ENCODE data around the gene C2orf66. TPM values are rescaled to one million over a fixed set of nuclear protein-coding genes. Genes with fewer than 3 reads are reported as not detected.

The C2orf66 gene
- under 1 TPM in 3 of 4 donors, not detected in 1; 0.35 to 0.44 (median 0.37) TPM for polyA plus RNA-seq (ENCODE audit: insufficient read length in 4 of 4)

DNA sequence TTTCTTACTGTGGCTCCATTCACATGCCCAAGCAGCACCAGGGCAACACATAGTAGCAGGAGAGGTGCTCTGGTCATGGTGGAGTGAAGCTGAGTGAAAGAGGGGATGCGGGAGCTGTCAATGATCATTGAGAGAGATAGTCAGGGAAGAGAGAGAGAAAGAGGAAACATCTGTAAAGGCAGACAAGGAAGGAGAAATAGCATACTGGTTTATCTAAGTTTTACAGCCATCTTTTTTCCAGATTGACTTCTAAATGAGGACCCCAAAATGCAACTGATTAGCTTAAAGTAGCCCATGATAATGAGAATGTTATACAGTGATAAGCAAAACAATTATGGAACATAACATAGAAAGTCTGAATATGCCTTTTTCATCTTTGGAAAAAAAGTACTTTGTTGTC, at the start of gene C2orf66:
C2orf66 (minus strand) TSS at position 96 of the 400 bp plus-strand sequence; CDS start at position 77, 19 bp downstream.
- DNase-seq (ENCODE audit: low read depth in 4 of 4, low spot score in 3 of 4) = no peak

DNA sequence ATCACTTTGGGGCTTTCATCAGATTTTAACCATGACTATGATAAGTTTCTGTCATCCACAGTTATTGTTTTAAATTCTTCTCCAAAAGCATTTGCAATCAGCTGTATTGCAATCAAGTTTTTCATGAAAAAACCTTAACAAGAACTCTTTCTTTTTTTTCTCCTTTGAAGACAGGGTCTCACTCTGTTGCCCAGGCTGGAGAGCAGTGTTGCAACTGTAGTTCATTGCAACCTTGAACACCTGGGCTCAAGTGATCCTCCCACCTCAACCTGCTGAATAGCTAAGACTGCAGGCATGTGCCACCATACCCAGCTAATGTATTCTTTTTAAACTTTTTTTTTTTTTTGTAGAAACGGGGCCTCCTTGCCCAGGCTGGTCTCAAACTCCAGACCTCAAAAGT, 45.5 kb upstream of the C2orf66 start:
- no peak for DNase-seq (ENCODE audit: low read depth in 4 of 4, low spot score in 3 of 4)

- DNase-seq (ENCODE audit: low read depth in 4 of 4, low spot score in 3 of 4) = no peak
These were observed 44.3 kb upstream of the C2orf66 start for GRCh38 chr2:196853301-196854087.

DNA sequence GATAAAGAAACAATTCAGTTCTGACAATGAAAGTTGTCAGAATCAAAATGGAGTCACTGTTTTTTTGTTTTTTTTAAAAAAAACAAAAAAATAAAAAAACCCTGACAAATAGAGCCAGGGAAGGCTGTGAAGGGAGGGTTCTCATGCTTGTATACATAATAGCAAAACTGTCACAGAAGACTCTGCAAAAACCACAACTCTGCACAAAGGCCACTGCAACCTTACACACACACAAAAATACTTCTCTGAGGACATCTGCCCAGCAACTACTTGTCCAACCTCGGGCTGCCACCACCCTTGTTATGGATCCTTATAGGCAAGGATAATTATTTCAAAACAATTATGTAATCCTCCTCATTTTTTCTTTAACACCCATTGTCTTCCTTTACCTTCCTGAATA, 41.9 kb upstream of the C2orf66 start:
- no peak for DNase-seq (ENCODE audit: low read depth in 4 of 4, low spot score in 3 of 4)

- no peak for DNase-seq (ENCODE audit: low read depth in 4 of 4, low spot score in 3 of 4)
These were observed 40.7 kb upstream of the C2orf66 start for GRCh38 chr2:196849895-196850294.

DNA sequence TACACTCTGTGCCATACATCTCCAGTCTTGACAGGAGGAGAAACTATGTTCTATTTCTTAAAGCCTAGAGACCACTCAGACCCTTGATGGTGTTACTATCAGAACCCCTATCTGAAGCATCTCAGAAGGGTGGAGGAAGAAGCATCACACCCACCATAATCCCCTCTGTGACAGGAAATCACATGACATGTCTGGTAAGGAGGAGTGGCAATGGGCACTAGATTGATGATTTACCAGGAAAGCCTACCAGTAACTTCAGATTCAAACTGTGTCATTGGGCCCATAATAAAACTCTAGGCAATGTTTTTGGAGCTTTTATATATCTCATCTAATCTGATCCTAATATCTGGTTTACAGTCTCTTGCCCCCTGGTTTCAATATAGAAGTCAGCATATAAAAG, 37.1 kb upstream of the C2orf66 start:
- DNase-seq (ENCODE audit: low read depth in 4 of 4, low spot score in 3 of 4) = no peak

GRCh38 chr2:196845371-196845770, 36.2 kb upstream of the C2orf66 start:
- no peak for DNase-seq (ENCODE audit: low read depth in 4 of 4, low spot score in 3 of 4)

- DNase-seq (ENCODE audit: low read depth in 4 of 4, low spot score in 3 of 4) = no peak
These were observed 31.0 kb upstream of the C2orf66 start for GRCh38 chr2:196840171-196840570.

DNA sequence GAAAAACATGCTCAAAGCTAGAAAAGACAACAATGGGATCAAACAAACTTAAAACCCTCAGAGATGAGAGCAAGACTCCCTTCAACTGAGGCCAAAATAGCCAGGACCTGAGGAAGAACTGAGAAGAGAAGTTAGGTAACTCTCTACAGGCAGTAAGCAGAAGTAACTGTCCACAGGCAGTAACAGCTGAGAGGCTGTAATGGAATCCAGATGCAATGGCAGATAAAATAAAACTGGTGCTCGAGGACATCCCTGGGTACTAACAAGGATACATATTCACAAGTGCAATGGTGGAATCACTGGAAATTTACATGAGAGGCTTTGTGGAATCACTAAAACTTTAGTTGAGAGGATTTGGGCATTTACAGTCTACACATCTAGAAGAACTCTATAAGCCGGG, 30.4 kb upstream of the C2orf66 start:
- no peak for DNase-seq (ENCODE audit: low read depth in 4 of 4, low spot score in 3 of 4)

- no peak for DNase-seq (ENCODE audit: low read depth in 4 of 4, low spot score in 3 of 4)
These were observed 27.3 kb upstream of the C2orf66 start for GRCh38 chr2:196836440-196836839.

GRCh38 chr2:196830701-196831100, 21.5 kb upstream of the C2orf66 start:
- no peak for DNase-seq (ENCODE audit: low read depth in 4 of 4, low spot score in 3 of 4)

DNA sequence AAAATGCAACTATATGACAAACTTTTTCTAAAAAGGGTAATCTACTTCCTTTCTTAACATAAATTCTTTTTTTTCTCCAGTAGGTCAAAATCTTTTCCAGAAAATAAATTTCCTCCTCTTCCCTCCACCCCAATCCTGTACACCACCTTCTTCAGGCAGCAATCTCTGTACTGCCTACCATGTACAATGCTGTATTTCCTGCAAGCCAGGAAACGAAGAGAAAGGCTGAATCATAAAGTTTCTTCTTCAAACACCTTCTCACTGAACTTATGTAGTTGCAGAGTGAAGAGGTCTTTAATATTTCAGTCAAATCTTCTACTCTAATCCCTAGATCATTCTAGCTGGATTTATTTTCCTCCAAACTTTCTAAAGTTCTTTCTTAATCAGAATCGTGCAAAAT, 18.2 kb upstream of the C2orf66 start:
- no peak for DNase-seq (ENCODE audit: low read depth in 4 of 4, low spot score in 3 of 4)

DNA sequence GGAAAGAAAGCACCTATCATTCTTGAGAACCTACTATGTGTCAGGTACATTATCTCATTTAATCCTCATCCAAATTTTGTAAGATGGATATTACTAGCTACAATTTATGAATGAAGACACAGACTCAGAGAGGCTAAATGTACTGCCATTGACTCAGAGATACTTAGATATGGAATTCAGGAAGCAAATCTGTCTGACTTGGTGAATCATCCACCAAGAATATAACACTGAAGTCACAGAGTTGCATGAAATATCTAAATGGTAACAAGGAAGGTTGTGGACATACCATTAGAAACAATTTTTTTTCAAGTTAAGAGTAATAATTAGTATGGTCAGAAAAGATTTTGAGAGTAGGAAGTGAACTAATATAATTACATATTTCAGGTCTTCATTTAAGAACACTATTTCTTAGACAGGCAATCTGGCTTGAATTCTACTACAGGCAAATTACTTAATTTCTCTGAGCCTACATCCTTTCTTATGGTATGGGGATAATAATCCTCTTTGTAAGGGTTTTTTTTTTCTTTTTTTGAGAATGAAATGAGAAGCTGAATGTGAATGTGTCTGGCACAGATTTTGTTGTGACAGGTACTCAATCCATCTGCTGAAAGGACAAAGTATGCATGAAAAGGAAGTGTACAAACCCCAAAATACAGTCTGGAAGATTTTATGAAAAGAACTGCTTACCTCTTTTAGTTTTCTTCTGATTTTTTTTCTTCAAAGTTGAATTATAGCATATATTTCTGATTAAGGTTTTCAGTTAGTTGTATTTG, 14.8 kb upstream of the C2orf66 start:
- DNase-seq (ENCODE audit: low read depth in 4 of 4, low spot score in 3 of 4) = no peak

- DNase-seq (ENCODE audit: low read depth in 4 of 4, low spot score in 3 of 4) = no peak
These were observed 12.0 kb upstream of the C2orf66 start for GRCh38 chr2:196821195-196821594.

- DNase-seq (ENCODE audit: low read depth in 4 of 4, low spot score in 3 of 4) = no peak
These were observed 981 bp downstream of the C2orf66 start for GRCh38 chr2:196808083-196808665.

GRCh38 chr2:196804381-196804780, 4.8 kb downstream of the C2orf66 start:
- DNase-seq (ENCODE audit: low read depth in 4 of 4, low spot score in 3 of 4) = no peak

DNA sequence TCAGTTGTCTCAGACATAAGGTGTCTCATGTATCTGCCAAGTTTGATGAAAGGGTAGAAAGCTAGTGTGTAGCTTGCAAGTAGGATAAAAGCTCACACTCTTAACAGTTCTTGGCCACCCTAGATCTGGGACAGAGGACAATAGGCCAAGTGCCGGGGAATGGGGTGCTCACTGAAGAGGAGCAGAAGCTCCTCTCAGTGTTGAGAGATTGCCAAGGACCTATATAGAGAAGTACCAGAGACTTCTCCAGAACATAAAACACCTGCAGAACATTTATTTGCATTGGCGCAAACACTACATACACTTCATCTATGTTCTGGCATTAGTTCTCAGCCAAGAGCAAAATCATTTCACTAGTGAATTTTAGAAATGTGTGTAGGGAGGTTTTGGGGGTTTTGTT, 6.8 kb downstream of the C2orf66 start:
- DNase-seq (ENCODE audit: low read depth in 4 of 4, low spot score in 3 of 4) = no peak

GRCh38 chr2:196801674-196802261, 7.4 kb downstream of the C2orf66 start:
- DNase-seq (ENCODE audit: low read depth in 4 of 4, low spot score in 3 of 4) = no peak

DNA sequence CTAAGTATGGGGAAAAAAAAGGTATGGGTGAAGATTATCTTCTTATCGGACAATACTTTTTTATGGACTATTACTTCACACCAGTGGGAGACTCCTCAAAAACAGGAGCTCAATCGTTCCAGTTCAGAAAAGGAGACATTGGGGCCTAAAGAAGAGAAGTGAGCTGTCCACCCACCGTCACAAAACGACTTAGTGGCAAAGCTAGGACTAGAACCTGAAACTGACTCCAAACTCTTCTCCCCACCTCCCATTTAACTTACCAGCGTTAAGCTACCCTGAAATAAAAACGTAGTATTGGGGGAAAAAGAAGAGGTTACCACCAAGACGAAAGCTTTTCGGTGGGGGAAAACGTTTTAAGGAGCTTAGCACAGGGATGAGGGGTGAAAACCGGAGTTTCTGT, 10.2 kb downstream of the C2orf66 start:
- peak in 1 of 4 donors; percentile 7 for DNase-seq (ENCODE audit: low read depth in 4 of 4, low spot score in 3 of 4)

DNA sequence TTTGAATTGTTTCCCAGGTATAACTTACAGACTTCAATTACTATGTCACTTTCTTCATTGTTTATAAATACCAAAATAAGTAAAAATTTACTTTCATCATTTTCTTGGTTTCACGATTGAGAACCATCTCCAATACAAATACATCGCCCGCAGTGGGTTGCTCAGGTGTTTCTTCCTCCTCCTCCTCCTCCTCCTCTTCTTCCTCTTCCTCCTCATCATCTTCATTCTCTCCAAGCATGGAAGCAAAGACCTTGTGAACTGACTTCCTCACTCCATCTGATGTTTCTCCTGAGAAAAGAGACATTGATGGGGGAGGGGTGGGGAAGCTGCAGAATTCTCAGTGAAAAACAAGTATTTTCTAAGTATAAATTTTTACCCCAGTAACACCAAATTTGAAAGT, 16.3 kb downstream of the C2orf66 start:
- no peak for DNase-seq (ENCODE audit: low read depth in 4 of 4, low spot score in 3 of 4)

- no peak for DNase-seq (ENCODE audit: low read depth in 4 of 4, low spot score in 3 of 4)
These were observed 25.6 kb downstream of the C2orf66 start for GRCh38 chr2:196783431-196784094.

All from right renal pelvis (tissue), 4 donors.